ENCODE data around the gene RTN1.

RTN1 gene

GRCh38 chr14:59687663-59688062, 182.9 kb downstream of the RTN1 start:
- TF ChIP-seq, protein P1, sequence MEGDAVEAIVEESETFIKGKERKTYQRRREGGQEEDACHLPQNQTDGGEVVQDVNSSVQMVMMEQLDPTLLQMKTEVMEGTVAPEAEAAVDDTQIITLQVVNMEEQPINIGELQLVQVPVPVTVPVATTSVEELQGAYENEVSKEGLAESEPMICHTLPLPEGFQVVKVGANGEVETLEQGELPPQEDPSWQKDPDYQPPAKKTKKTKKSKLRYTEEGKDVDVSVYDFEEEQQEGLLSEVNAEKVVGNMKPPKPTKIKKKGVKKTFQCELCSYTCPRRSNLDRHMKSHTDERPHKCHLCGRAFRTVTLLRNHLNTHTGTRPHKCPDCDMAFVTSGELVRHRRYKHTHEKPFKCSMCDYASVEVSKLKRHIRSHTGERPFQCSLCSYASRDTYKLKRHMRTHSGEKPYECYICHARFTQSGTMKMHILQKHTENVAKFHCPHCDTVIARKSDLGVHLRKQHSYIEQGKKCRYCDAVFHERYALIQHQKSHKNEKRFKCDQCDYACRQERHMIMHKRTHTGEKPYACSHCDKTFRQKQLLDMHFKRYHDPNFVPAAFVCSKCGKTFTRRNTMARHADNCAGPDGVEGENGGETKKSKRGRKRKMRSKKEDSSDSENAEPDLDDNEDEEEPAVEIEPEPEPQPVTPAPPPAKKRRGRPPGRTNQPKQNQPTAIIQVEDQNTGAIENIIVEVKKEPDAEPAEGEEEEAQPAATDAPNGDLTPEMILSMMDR (IDR thresholded peaks at IDR 0.05; ENCODE audit: control insufficient read depth, extremely low read depth, insufficient read depth): no peak
- no peak for DNase-seq (ENCODE audit: low read depth)

DNA sequence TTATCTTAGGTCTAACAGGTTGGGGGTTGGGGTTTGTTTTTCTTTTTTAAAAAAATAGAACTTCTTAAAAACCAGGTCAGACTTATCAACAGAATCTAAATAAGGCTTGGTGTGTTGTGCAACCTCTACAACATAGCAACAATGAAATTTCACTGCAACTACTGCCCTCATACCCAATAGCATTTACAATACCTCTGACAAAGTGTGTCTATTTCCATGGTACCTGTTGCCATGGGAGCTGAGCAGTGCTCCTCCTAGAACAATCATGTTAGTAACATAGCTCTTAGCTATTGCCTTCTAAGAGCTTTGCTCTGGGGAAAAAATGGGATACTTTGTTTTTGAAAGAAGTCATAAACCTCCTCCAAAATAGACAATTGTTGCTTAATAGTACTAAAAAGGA, 190.7 kb downstream of the RTN1 start:
- H3K4me3 ChIP-seq (ENCODE audit: low read depth, low read length): no peak overlapping the region
- no peak for DNase-seq (ENCODE audit: low read depth)
- TF ChIP-seq, protein P1 (IDR thresholded peaks at IDR 0.05; ENCODE audit: control insufficient read depth, extremely low read depth, insufficient read depth): no peak

More at GRCh38 chr14:59687663-59688062, 182.9 kb downstream of the RTN1 start:
- no peak overlapping the region for H3K4me3 ChIP-seq (ENCODE audit: low read depth, low read length)

DNA sequence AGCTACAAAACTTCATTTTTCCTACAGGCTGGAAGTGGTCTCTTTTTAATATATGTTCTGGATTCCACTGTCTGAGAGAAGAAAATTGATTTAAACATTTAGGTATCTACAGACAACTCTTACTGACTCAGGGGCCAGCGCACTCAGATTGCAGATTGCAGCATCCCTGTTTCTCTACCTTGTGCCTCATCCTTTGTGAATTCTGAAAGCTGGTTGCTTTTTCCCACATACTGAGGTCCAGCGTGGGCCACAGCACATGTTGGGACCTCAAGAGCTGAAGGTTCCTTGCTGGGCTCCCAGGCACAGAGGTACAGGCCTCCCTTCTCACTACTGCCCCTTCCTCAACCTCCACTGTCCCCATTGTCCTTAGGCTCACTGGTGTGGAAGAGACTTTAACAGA, 192.2 kb downstream of the RTN1 start:
- TF ChIP-seq, protein P1 (IDR thresholded peaks at IDR 0.05; ENCODE audit: control insufficient read depth, extremely low read depth, insufficient read depth): no peak
- no peak for DNase-seq (ENCODE audit: low read depth)
- no peak overlapping the region for H3K4me3 ChIP-seq (ENCODE audit: low read depth, low read length)

DNA sequence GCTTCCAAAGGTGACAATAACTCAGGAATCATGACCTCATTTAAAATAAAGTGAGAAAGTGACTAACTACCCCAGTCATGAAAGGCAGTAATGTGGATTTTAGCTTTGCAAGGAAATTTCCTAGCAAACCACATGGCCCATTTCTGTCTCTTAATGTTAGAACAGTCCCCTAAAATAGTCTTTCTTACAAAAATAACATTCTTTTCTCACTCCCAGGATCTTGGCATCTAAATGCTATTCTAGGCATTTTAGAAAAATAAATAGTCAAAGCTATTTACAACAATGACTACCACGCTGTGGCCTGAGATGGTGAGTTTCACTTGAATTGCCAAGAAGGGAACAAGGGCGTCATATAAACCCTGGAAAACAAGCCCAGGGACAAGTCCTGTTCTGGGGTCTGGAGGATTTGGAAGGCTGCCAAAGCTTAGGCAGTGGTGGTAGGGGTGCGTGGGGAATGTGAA, 192.8 kb downstream of the RTN1 start:
- no peak overlapping the region for H3K4me3 ChIP-seq (ENCODE audit: low read depth, low read length)
- DNase-seq (ENCODE audit: low read depth): no peak
- TF ChIP-seq, protein P1 (IDR thresholded peaks at IDR 0.05; ENCODE audit: control insufficient read depth, extremely low read depth, insufficient read depth): no peak

DNA sequence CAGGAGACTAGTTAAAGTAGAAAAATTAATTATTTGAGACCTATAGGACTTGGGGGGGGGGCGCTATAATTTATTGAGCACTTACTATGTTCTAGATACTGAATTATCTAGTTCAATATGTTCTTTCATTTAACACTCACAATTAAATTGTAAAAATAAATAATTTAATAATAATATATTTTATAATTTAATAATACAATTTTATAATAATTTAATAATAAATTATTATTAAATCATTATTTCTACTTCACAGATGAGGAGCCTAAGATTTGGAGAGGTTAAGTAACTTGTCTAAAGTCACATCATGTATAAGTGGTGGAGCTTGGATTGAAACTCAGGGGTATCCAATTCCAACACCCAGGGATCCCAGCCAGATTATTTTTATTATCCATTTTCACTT, 195.2 kb downstream of the RTN1 start:
- H3K4me3 ChIP-seq (ENCODE audit: low read depth, low read length): no peak overlapping the region
- TF ChIP-seq, protein P1 (IDR thresholded peaks at IDR 0.05; ENCODE audit: control insufficient read depth, extremely low read depth, insufficient read depth): no peak
- DNase-seq (ENCODE audit: low read depth): no peak

GRCh38 chr14:59664741-59665140, 205.8 kb downstream of the RTN1 start:
- H3K4me3 ChIP-seq (ENCODE audit: low read depth, low read length): no peak overlapping the region
- TF ChIP-seq, protein P1 (IDR thresholded peaks at IDR 0.05; ENCODE audit: control insufficient read depth, extremely low read depth, insufficient read depth): no peak
- no peak for DNase-seq (ENCODE audit: low read depth)

DNA sequence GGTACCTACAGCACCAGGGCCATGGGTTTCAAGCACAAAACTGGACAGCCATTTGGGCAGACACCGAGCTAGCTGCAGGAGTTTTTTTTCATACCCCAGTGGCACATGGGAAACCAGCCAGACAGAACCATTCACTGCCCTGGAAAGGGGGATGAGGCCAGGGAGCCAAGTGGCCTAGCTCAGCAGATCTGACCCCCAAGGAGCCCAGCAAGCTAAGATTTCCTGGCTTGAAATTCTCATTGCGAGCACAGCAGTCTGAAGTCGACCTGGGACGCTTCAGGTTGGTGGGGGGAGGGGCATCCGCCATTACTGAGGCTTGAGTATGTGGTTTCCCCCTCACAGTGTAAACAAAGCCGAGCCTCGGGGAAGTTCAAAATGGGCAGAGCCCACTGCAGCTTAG, 212.8 kb downstream of the RTN1 start:
- no peak overlapping the region for H3K4me3 ChIP-seq (ENCODE audit: low read depth, low read length)
- DNase-seq (ENCODE audit: low read depth): no peak
- TF ChIP-seq, protein P1 (IDR thresholded peaks at IDR 0.05; ENCODE audit: control insufficient read depth, extremely low read depth, insufficient read depth): no peak

All from LNCaP clone FGC (cell line).